Activated CD4-positive, alpha-beta T cell treated with anti-CD3 and anti-CD28 coated beads, Interleukin-2, amount 50 U/mL, for 16 hours (primary cell): ENCODE results near the gene NUDT4.
"Not testable (repeated sequence)": the region's sequence is repeated elsewhere in the genome, so short reads cannot be mapped to it uniquely, and the experiment has no call there.

ENCODE experiments used
- DNase-seq: peaks from one replicate; pipeline ENCODE4 v3.0.0-alpha.2; 2020

NUDT4 gene

GRCh38 chr12:93429852-93430251, 52.1 kb downstream of the NUDT4 start:
- DNase-seq = no peak

- DNase-seq = no peak
These were observed 52.6 kb downstream of the NUDT4 start for GRCh38 chr12:93430280-93430679.

GRCh38 chr12:93432031-93432430, 54.3 kb downstream of the NUDT4 start:
- not testable (repeated sequence) for DNase-seq

GRCh38 chr12:93434256-93434865, 56.6 kb downstream of the NUDT4 start:
- DNase-seq = no peak

GRCh38 chr12:93438266-93439050, 60.7 kb downstream of the NUDT4 start:
- no peak for DNase-seq

- no peak for DNase-seq
These were observed 62.5 kb downstream of the NUDT4 start for GRCh38 chr12:93440043-93440835.

GRCh38 chr12:93441081-93441616, 63.4 kb downstream of the NUDT4 start:
- peak; percentile 35 for DNase-seq

- DNase-seq = peak; percentile 96
These were observed 64.1 kb downstream of the NUDT4 start, which contains the start of gene UBE2N for GRCh38 chr12:93441617-93442410. Gene UBE2N (minus strand): TSS chr12:93441947. CDS start chr12:93441884, 63 bp downstream.

- no peak for DNase-seq
These were observed 65.0 kb downstream of the NUDT4 start for GRCh38 chr12:93442411-93443340.

GRCh38 chr12:93443576-93443975, 65.9 kb downstream of the NUDT4 start:
- DNase-seq = no peak

GRCh38 chr12:93447555-93448290, 70.0 kb downstream of the NUDT4 start:
- DNase-seq = no peak

GRCh38 chr12:93448796-93449195, 71.1 kb downstream of the NUDT4 start:
- DNase-seq = no peak

GRCh38 chr12:93449277-93449676, 71.6 kb downstream of the NUDT4 start:
- DNase-seq = no peak

- DNase-seq = no peak
These were observed 73.9 kb downstream of the NUDT4 start for GRCh38 chr12:93451423-93452158.

- DNase-seq = no peak
These were observed 75.9 kb downstream of the NUDT4 start for GRCh38 chr12:93453633-93454032.

- no peak for DNase-seq
These were observed 78.4 kb downstream of the NUDT4 start for GRCh38 chr12:93456077-93456476.
